ENCODE results near the gene ADRA2A. TPM values are rescaled to one million over a fixed set of nuclear protein-coding genes. Genes with fewer than 3 reads are reported as not detected.

Gene ADRA2A
- polyA plus RNA-seq, 3 donors = not detected

GRCh38 chr10:111101796-111102195 lies 25.0 kb downstream of the ADRA2A start:
- Histone ChIP-seq H3K9me3 (replicated peaks in 1 of 2; ENCODE audit: control insufficient read depth in 1 of 2, insufficient read depth in 1 of 2, low read length in 2 of 2) (no peaks in the 10 kb centered on the region), H2AFZ (ENCODE audit: insufficient read depth, low read depth, low read length, poor library complexity, severe bottlenecking) (no peak overlapping the region), H3K4me3 (replicated peaks in 1 of 3; ENCODE audit: low read depth in 2 of 3, low read length in 3 of 3) (no peak overlapping the region), H3K4me2 (replicated peaks; ENCODE audit: extremely low read depth, low read length, poor library complexity, severe bottlenecking) (no peak overlapping the region), H3K27ac (ENCODE audit: low read depth in 1 of 2, low read length in 2 of 2) (no peak overlapping the region), H3K36me3 (replicated peaks in 1 of 2; ENCODE audit: control insufficient read depth in 1 of 2, insufficient read depth in 2 of 2, low read length in 2 of 2) (no peaks in the 10 kb centered on the region), H3K27me3 (ENCODE audit: control insufficient read depth in 2 of 2, insufficient read depth in 2 of 2, low read length in 2 of 2) (no peaks in the 10 kb centered on the region), H4K20me1 (ENCODE audit: insufficient read depth, low read length) (no peaks in the 10 kb centered on the region), H3K79me2 (ENCODE audit: insufficient read depth, low read length) (no peaks in the 10 kb centered on the region), H3K9ac (ENCODE audit: insufficient read depth, low read length, poor library complexity, severe bottlenecking) (no peak overlapping the region), H3K4me1 (ENCODE audit: control insufficient read depth in 1 of 2, insufficient read depth in 2 of 2, low read length in 2 of 2) (no peaks in the 10 kb centered on the region)
- no peaks in the 10 kb centered on the region for H3K4me1 Mint-ChIP-seq
- peaks cover 1 to 7% (median 3%) of the 10 kb centered on the region in 3 donors for H3K27me3 Mint-ChIP-seq (ENCODE audit: low read depth in 3 of 3)
- H3K9me3 Mint-ChIP-seq = peaks cover 0 to 4% (median 1%) of the 10 kb centered on the region in 7 donors
- no peaks in the 10 kb centered on the region for H3K36me3 Mint-ChIP-seq
- 92% methylated on average over 4 of the region's 4 CpGs for WGBS (ENCODE audit: insufficient coverage)
- no peak overlapping the region for H3K4me3 Mint-ChIP-seq
- intact Hi-C loops (cut with micrococcal nuclease) = no loop called here
- H3K27ac Mint-ChIP-seq = peak overlapping the region in 1 of 7 donors; percentile 33
- no peak for DNase-seq
- TF ChIP-seq CTCF (IDR thresholded peaks at IDR 0.05) = no peak

DNA sequence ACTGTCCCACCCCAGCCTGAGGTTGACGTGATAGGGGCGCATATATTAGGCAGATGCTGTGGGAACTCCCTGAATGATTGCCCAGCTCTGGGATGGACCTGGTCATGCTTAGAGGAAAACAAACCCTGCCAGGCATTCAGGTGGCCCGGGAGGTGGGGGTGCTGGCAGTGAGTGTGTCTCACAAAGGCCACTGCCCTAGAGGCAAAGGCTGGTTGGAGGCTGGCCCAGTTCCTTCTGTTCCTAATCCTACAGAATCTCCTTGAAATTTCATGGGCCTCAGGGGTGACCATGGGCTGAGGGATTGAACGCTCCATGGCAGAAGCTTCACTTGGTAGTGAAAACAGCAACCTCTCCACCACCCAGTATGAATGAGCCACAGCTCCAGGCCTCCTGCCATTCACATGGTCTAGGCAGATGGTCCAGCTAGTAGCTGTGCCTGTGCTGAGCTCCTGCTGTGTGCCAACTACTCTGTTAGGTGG lies 25.6 kb downstream of the ADRA2A start:
- DNase-seq = no peak
- Mint-ChIP-seq H3K36me3 (no peaks in the 10 kb centered on the region), H3K9me3 (peaks cover 0 to 4% (median 2%) of the 10 kb centered on the region in 7 donors), H3K4me1 (no peaks in the 10 kb centered on the region), H3K27me3 (ENCODE audit: low read depth in 3 of 3) (peaks cover 1 to 7% (median 3%) of the 10 kb centered on the region in 3 donors), H3K27ac (no peak overlapping the region), H3K4me3 (no peak overlapping the region)
- no peaks in the 10 kb centered on the region for H3K9me3 ChIP-seq (replicated peaks in 1 of 2; ENCODE audit: control insufficient read depth in 1 of 2, insufficient read depth in 1 of 2, low read length in 2 of 2)
- H3K79me2 ChIP-seq (ENCODE audit: insufficient read depth, low read length) = no peaks in the 10 kb centered on the region
- H3K27me3 ChIP-seq (ENCODE audit: control insufficient read depth in 2 of 2, insufficient read depth in 2 of 2, low read length in 2 of 2) = no peaks in the 10 kb centered on the region
- WGBS (ENCODE audit: insufficient coverage) = 100% methylated on average over 4 of the region's 4 CpGs
- H3K4me3 ChIP-seq (replicated peaks in 1 of 3; ENCODE audit: low read depth in 2 of 3, low read length in 3 of 3) = no peak overlapping the region
- H4K20me1 ChIP-seq (ENCODE audit: insufficient read depth, low read length) = no peaks in the 10 kb centered on the region
- no peak overlapping the region for H3K4me2 ChIP-seq (replicated peaks; ENCODE audit: extremely low read depth, low read length, poor library complexity, severe bottlenecking)
- no peak overlapping the region for H3K27ac ChIP-seq (ENCODE audit: low read depth in 1 of 2, low read length in 2 of 2)
- no peak overlapping the region for H2AFZ ChIP-seq (ENCODE audit: insufficient read depth, low read depth, low read length, poor library complexity, severe bottlenecking)
- TF ChIP-seq CTCF (IDR thresholded peaks at IDR 0.05) = no peak
- H3K4me1 ChIP-seq (ENCODE audit: control insufficient read depth in 1 of 2, insufficient read depth in 2 of 2, low read length in 2 of 2) = no peaks in the 10 kb centered on the region
- no peak overlapping the region for H3K9ac ChIP-seq (ENCODE audit: insufficient read depth, low read length, poor library complexity, severe bottlenecking)
- intact Hi-C loops (cut with micrococcal nuclease) = no loop called here
- H3K36me3 ChIP-seq (replicated peaks in 1 of 2; ENCODE audit: control insufficient read depth in 1 of 2, insufficient read depth in 2 of 2, low read length in 2 of 2) = no peaks in the 10 kb centered on the region
